GM12891 (cell line): Measurements from ENCODE around the gene ARHGAP26.

Source experiments
- PAX5 ChIP-seq: IDR thresholded peaks from 2 replicates; pipeline ENCODE4 v1.6.1; 2011; ENCODE audit warnings: low read length, moderate library complexity, mild to moderate bottlenecking; ENCODE audit not compliant: insufficient read depth, severe bottlenecking
- POLR2A ChIP-seq: IDR thresholded peaks from 2 replicates; pipeline ENCODE4 v1.6.1; 2011; ENCODE audit warnings: low read depth, low read length, control low read depth
- POLR2AphosphoS5 ChIP-seq: IDR thresholded peaks from 2 replicates; pipeline ENCODE4 v1.6.1; 2011; ENCODE audit warnings: low read depth, low read length, control low read depth
- POU2F2 ChIP-seq: IDR thresholded peaks from 2 replicates; pipeline ENCODE4 v1.6.1; 2011; ENCODE audit warnings: low read depth, mild to moderate bottlenecking, control low read depth, low read length, moderate library complexity
- SPI1 ChIP-seq: IDR thresholded peaks from 2 replicates; pipeline ENCODE4 v1.6.1; 2011; ENCODE audit warnings: low read depth, low read length, control low read depth
- TAF1 ChIP-seq: IDR thresholded peaks from 2 replicates; pipeline ENCODE4 v1.6.1; 2011; ENCODE audit warnings: low read depth, low read length, control low read depth

DNA sequence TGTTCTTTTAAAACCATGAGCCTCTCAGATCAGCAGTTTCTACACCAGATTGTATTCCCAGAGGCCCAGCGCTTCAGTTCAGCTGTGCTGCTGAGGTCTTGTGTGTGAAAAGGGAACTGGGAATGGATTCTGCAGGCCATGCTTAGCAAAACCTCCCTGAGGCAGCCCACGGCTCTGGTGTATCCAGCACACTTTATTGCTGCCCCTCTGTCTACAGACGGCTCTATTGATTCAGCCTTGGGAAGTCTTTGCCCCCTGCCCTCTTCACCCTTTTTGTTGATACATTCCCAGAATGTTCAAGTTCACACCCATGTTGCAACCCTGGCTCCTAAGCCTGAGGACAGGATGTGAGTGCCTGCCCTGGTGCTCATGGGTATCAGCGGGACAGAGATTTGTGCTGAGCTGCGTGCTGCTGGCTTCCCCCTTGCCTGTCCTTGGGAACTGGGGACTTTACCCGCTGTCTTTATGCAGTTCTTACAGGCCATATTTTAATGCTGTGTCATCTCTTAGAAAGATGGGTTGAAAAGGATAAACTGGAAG lies 37.3 kb downstream of the ARHGAP26 start:
- TF ChIP-seq POLR2A (no peak), TAF1 (no peak), POLR2AphosphoS5 (no peak), SPI1 (peak; percentile 69; the same call in 1 of the 2 replicates), POU2F2 (no peak), PAX5 (no peak)
